Stimulated activated effector memory CD8-positive, alpha-beta T cell treated with anti-CD3 and anti-CD28 coated beads, Interleukin-12 subunit alpha, Interleukin-12 subunit beta, amount 100 ng/mL, for 72 hours (primary cell): ENCODE results near the gene JAKMIP3.

Experiments used
- ATAC-seq: fragments of 150-1000 bp; cut with Tn5 transposase; 2 replicates; pipeline ENCODE4 v1.10.0; 2021
- DNase-seq, 2 donors: peaks; one replicate each; pipeline ENCODE4 v3.0.0; 2021 to 2022; ENCODE audit warnings: low spot score in 2 of 2
- H3K27ac Mint-ChIP-seq: one replicate; pipeline ENCODE4 v1.8.0; 2022; ENCODE audit warnings: mild to moderate bottlenecking, mixed read lengths
- H3K36me3 Mint-ChIP-seq: one replicate; pipeline ENCODE4 v1.8.0; 2022; ENCODE audit warnings: mild to moderate bottlenecking, mixed read lengths
- H3K4me1 Mint-ChIP-seq: one replicate; pipeline ENCODE4 v1.8.0; 2022; ENCODE audit warnings: mixed read lengths
- H3K4me3 Mint-ChIP-seq: one replicate; pipeline ENCODE4 v1.8.0; 2022; ENCODE audit warnings: mild to moderate bottlenecking, mixed read lengths
- H3K9me3 Mint-ChIP-seq: one replicate; pipeline ENCODE4 v1.8.0; 2022; ENCODE audit warnings: mixed read lengths

JAKMIP3 gene

DNA sequence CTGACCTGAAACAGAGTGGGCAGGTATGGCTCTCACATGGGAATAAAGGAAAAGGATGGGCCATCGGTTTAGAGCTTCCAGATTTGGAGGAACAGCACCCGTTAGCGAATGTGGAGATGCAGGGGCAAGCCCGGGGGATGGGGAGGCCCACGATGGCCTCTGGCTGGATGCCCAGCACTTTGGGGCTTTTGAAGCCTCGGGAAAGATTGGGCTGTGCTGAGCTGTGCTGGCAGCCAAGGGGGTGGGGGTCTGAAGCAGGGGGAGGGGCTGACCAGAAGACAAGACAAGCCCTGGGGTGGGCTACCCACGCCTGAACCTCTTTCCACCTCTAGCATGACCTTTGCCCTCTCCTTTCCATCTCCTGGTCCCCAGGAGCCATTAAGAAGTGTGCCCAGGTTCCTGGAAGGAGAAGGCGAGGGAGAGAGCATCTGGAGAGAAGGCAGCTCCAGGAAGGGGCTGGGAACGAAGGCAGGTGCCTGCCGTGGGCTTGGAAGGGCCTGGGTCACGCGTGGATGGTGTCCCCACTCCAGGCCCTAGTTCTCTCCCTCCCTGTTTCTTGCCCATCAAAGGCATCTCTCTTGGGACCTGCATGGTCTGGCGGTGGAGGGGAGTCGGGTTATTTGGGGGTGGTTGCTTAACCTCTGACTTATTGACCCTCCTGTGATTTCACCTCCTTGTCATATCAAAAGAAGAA lies 39.7 kb downstream of the JAKMIP3 start:
- H3K9me3 Mint-ChIP-seq, result no peaks in the 10 kb centered on the region
- peak in 1 of 2 donors; percentile 39 for DNase-seq
- H3K4me3 Mint-ChIP-seq, result no peak overlapping the region
- H3K4me1 Mint-ChIP-seq, result no peaks in the 10 kb centered on the region
- no peak overlapping the region for H3K27ac Mint-ChIP-seq
- ATAC-seq, result no peak
- H3K36me3 Mint-ChIP-seq, result no peaks in the 10 kb centered on the region

- Mint-ChIP-seq H3K4me3 (no peak overlapping the region), H3K36me3 (no peaks in the 10 kb centered on the region), H3K9me3 (no peaks in the 10 kb centered on the region), H3K27ac (no peak overlapping the region), H3K4me1 (no peaks in the 10 kb centered on the region)
- no peak for ATAC-seq
- DNase-seq, result no peak
Measured at GRCh38 chr10:132106431-132106830, 40.7 kb downstream of the JAKMIP3 start.

DNA sequence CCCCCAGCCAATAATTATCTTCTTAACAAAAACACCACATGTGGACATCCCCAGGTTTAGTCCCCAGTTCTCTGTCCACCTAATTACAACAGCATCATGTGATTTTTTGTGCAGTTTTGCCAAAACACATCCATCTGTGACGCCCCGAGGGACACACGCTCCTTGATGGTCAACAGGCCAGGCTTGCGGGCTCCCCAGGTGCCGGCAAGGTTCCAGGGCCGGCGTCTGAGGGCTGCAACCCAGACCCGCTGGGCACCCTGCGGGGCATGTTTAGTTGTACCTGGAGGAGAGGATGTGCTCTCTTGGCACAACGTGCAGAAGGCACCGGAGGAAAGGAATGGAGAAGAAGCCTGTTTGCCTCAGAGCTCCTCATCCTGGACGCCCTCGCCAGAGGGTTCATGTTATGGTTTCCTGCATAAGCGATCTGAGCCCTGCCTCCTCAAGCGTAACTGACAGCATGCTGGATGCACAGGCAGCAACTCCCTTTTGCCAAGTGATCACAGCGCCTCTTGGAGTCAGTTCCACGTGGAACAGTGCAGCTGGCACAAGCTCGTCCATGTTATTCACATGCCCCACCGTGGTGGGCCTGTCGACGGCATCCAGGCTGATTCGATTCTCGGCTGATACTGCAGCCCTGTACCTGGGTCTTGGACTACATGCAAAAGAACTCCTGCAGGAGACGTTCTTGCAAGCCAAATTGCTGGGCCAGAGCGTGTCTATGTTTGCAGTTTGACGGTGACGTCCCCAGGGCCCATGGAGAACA lies 41.6 kb downstream of the JAKMIP3 start:
- ATAC-seq (no peak), DNase-seq (peak in 1 of 2 donors; percentile 34)
- H3K9me3 Mint-ChIP-seq, result no peaks in the 10 kb centered on the region
- H3K36me3 Mint-ChIP-seq, result no peaks in the 10 kb centered on the region
- no peak overlapping the region for H3K4me3 Mint-ChIP-seq
- H3K27ac Mint-ChIP-seq, result no peak overlapping the region
- no peaks in the 10 kb centered on the region for H3K4me1 Mint-ChIP-seq

DNA sequence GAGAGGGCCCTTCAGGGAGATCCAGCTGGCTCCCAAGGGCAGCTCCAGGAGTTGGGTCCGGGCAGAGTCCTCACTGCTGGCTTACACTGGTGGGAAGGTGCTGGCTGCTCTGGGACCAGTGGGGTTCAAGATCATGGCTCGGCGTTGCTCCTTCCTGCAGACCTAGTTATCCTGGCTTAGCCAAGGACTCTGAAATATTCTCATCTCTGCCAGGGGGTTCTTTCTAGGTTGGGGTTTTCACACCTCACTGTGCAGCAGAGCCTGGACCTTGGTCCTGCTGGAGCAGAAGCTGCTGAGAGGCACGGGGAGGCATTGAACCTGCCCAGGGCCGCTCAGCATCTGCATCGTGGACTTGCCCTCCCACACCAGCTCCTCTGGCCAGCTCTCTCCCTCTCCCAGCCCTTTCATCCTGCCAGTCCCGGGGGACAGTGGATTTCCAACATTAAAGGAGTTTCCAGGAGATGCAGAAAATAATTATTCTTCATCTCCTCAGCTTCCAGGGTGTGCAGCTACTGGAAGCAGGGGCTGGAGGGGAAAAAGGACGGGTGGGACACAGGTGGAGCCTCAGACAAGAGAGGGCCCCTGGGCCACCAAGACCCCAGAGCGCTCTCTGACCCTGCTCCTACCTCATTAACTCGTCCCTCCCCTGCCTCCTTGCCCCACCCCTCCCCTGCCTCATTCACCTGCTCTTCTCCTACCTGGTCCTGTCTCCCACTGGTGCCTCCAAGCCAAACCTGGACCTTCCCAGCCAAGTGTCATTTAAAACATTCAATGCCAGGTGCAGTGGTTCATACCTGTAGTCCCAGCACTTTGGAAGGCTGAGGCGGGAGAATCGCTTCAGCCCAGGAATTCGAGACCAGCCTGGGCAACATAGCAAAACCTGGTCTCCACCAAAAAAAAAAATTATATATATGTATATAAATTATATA lies 42.5 kb downstream of the JAKMIP3 start:
- no peak for ATAC-seq
- DNase-seq, result peak in 1 of 2 donors; percentile 25
- Mint-ChIP-seq H3K4me1 (no peaks in the 10 kb centered on the region), H3K27ac (no peak overlapping the region), H3K9me3 (no peaks in the 10 kb centered on the region), H3K36me3 (no peaks in the 10 kb centered on the region), H3K4me3 (no peak overlapping the region)

DNA sequence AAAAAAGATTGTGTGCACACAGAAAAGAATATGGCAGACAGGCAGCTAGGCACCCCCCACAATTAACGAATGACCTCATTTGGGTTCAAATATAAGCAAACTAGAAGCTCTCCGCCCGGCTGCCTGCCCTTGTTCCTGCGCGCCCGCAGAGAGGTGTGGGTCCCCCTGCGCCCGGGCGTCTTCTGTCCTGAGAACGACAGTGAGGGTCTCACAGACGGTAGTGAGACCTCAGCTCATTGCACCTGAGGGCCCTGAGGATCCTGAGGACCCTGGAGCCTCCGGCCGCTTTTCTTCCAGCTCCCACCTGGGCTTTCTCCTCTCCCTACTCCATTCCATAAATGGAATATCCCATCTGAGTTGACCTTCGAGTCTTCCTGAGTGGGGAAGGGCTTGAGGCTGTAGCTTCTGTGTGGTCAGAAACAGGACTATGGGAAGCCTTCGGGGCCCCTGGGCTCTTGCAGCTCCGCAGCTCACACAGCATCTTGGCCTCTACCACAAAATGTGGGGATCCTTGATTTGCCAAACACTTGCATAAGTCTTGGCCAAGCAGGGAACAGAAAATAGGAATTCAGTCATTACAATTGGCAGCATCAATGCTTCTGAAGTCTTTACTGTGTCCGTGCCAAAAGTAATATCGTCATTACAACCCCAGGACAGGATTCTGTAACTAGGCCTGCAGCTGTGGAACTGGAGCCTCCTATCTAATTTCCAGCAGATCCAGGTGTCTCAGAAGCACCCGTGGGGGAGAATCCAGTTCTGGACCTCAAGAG lies 43.8 kb downstream of the JAKMIP3 start:
- ATAC-seq (no peak), DNase-seq (no peak)
- H3K36me3 Mint-ChIP-seq, result no peaks in the 10 kb centered on the region
- no peaks in the 10 kb centered on the region for H3K4me1 Mint-ChIP-seq
- no peak overlapping the region for H3K27ac Mint-ChIP-seq
- no peaks in the 10 kb centered on the region for H3K9me3 Mint-ChIP-seq
- H3K4me3 Mint-ChIP-seq, result no peak overlapping the region

DNA sequence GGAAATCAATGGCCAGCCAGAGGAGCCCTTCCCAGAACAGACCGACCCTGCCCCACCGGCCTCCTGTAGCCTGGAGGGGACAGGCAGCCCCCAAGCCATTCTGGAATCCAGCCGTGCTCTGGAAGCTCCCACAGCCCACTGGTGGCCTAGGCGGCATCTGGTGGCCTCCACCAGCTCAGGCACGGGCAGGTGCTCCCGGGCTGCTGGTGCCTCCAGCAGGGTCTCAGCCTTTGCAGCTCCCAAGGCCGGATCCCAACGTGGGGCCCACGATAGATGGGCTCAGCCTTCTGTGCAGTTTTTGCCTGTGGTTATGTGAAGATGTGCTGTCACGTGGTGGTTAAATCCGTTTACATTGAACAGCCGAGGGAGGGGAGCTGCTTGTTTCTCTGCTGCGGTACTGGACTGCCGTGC lies 44.4 kb downstream of the JAKMIP3 start:
- ATAC-seq, result no peak
- H3K9me3 Mint-ChIP-seq, result no peaks in the 10 kb centered on the region
- DNase-seq, result no peak
- no peak overlapping the region for H3K27ac Mint-ChIP-seq
- H3K4me1 Mint-ChIP-seq, result no peaks in the 10 kb centered on the region
- H3K36me3 Mint-ChIP-seq, result no peaks in the 10 kb centered on the region
- H3K4me3 Mint-ChIP-seq, result no peak overlapping the region

GRCh38 chr10:132110713-132111112 lies 45.0 kb downstream of the JAKMIP3 start:
- Mint-ChIP-seq H3K4me1 (no peaks in the 10 kb centered on the region), H3K27ac (no peak overlapping the region)

DNA sequence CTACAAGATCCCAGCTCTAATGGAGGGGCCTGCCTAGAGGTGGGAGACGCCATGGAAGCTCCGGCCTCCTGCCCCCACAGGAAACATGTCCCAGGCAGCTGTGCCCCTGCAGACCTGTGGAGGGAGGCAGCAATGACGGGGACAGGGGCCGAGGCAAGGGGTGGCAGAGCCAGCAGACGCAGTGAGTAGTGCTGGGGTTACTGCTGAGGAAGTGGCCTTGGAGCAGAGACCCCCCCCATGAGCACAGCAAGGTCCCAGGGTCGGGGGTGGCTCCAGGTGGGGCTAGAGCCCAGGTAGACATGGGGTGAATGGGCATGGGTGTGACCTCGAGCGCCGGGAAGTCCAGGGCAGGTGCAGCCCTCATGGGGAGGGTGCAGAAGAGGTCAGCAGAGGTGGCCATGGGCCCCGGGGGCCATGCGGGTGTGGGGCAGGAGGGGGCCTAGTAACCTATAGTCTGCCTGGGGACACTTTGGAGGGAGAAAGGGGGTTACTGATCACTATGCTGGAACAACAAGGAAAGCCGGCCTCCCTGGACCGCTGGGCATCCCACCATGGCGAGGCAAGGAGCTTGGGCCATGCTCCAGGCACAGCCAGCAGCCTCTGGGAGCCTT lies 45.5 kb downstream of the JAKMIP3 start:
- no peaks in the 10 kb centered on the region for H3K9me3 Mint-ChIP-seq
- H3K27ac Mint-ChIP-seq, result no peak overlapping the region
- no peak overlapping the region for H3K4me3 Mint-ChIP-seq
- no peak for ATAC-seq
- DNase-seq, result no peak
- no peaks in the 10 kb centered on the region for H3K4me1 Mint-ChIP-seq
- H3K36me3 Mint-ChIP-seq, result no peaks in the 10 kb centered on the region

More at GRCh38 chr10:132110713-132111112, 45.0 kb downstream of the JAKMIP3 start:
- ATAC-seq (no peak), DNase-seq (no peak)
- no peaks in the 10 kb centered on the region for H3K9me3 Mint-ChIP-seq
- no peaks in the 10 kb centered on the region for H3K36me3 Mint-ChIP-seq
- H3K4me3 Mint-ChIP-seq, result no peak overlapping the region

DNA sequence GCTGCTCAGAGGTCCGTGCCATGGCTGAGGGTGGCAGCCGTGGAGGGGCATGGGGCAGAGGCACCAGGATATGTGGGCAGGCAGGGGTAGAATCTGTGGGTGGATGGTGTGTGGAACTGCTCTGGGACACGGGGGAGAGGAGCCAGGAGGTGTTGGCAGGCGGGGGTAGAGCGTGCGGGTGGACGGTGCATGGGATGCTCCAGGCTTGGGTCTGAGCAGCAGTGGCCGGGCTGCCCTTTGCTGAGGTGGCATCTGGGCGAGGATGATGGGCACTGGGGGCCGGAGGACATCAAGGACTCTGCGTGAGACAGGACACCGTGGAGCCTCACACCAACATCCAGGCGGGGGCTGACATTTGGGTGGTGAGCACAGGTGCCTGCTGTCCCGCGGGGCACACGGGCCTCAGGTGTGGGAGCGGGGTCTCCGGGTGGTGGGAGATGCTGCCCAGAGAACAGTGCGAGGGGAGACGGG lies 46.2 kb downstream of the JAKMIP3 start:
- Mint-ChIP-seq H3K36me3 (no peaks in the 10 kb centered on the region), H3K27ac (no peak overlapping the region), H3K9me3 (no peaks in the 10 kb centered on the region), H3K4me3 (no peak overlapping the region), H3K4me1 (no peaks in the 10 kb centered on the region)
- DNase-seq (no peak), ATAC-seq (peak; percentile 4)

DNA sequence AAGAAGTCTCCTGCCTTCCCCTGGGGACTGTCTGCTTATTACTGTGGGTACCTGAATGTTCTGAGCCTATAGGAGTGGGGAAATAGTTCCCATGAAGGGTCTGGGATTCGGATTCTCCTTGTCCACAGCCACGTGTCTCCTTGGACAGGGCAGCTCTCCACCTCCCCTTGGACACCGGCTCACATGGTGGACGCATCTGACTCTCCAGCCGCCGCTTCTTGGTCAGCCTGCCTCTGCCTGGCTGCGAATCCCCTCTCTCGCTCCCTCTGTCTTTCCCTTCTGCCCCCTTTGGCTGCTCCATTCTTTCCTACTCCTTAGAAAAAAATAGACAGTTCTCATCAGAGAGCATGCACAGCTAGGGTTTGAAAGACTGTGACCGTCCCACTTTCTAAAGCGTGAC lies 46.9 kb downstream of the JAKMIP3 start:
- no peak for DNase-seq
- Mint-ChIP-seq H3K4me1 (no peaks in the 10 kb centered on the region), H3K27ac (no peak overlapping the region), H3K4me3 (no peak overlapping the region), H3K9me3 (no peaks in the 10 kb centered on the region), H3K36me3 (no peaks in the 10 kb centered on the region)
- ATAC-seq, result no peak

DNA sequence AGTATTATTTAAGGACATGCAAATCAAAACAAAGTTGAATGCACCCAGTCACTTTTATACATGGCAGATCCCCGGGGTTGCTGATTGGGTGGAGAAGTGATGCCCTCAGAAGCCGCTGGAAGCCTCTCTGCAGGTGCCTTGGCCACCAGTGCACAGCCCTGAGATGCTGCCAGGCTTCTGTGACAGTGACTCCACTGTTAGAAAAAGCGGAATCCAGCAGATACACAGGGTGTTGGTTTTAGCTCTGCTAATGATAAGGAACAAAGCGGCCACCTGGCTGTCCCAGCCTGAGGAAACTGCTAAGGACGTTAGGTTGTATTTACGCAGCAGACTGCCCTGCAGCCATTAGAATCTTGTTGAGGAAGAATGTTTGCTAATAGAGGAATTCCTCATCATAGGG lies 47.5 kb downstream of the JAKMIP3 start:
- Mint-ChIP-seq H3K4me3 (no peak overlapping the region), H3K4me1 (no peaks in the 10 kb centered on the region), H3K27ac (no peak overlapping the region), H3K9me3 (no peaks in the 10 kb centered on the region), H3K36me3 (no peaks in the 10 kb centered on the region)
- no peak for DNase-seq
- ATAC-seq, result no peak

- no peaks in the 10 kb centered on the region for H3K36me3 Mint-ChIP-seq
- no peaks in the 10 kb centered on the region for H3K9me3 Mint-ChIP-seq
- no peak for DNase-seq
- H3K4me3 Mint-ChIP-seq, result no peak overlapping the region
- no peak overlapping the region for H3K27ac Mint-ChIP-seq
- H3K4me1 Mint-ChIP-seq, result no peaks in the 10 kb centered on the region
- ATAC-seq, result peak; percentile 4
Measured at GRCh38 chr10:132113766-132114365, 48.1 kb downstream of the JAKMIP3 start.

GRCh38 chr10:132114953-132115520 lies 49.3 kb downstream of the JAKMIP3 start:
- ATAC-seq (no peak), DNase-seq (no peak)
- Mint-ChIP-seq H3K27ac (no peak overlapping the region), H3K36me3 (no peaks in the 10 kb centered on the region), H3K4me3 (no peak overlapping the region), H3K9me3 (no peaks in the 10 kb centered on the region), H3K4me1 (no peaks in the 10 kb centered on the region)
